Endothelial cell of umbilical vein (primary cell): ENCODE data around the gene HECTD4. TPM values are rescaled to one million over a fixed set of nuclear protein-coding genes. Genes with fewer than 3 reads are reported as not detected.
"Not testable (repeated sequence)": the region's sequence is repeated elsewhere in the genome, so short reads cannot be mapped to it uniquely, and the experiment has no call there.

Experiments used
- BruUV-seq: library from RNA; stranded (reverse); fragments of 400-500 nt; replicated peaks from 2 replicates; lab custom pipeline; 2021; lab: Mats Ljungman, UMichigan
- CTCF ChIA-PET: fragments of 300-600, 350-600 bp; sonication (Branson Sonifier 250); formaldehyde crosslinking; loops from one replicate; lab custom pipeline; 2021; ENCODE audit warnings: antibody characterized with exemption, inconsistent platforms; lab: Charles Lee
- POLR2A ChIA-PET: fragments of 300-600, 350-600 bp; sonication (Branson Sonifier 250); formaldehyde crosslinking; loops from one replicate; lab custom pipeline; 2021; ENCODE audit warnings: antibody characterized with exemption, inconsistent platforms; lab: Charles Lee
- DNase-seq: peaks from one replicate; pipeline ENCODE4 v3.0.0-alpha.2; 2011; ENCODE audit warnings: low read depth, low spot score
- FAIRE-seq: peaks from 2 replicates; lab custom pipeline; 2011; peaks lifted over from hg19 to GRCh38; lab: Jason Lieb, UNC
- H2AFZ ChIP-seq: 2 replicates; pipeline ENCODE4 v1.6.0; 2012; ENCODE audit warnings: low read depth, low read length, control low read depth, inconsistent platforms
- H3K27ac ChIP-seq: 2 replicates; pipeline ENCODE4 v1.5.1; 2011; ENCODE audit warnings: low read depth, mild to moderate bottlenecking, control low read depth, low read length, moderate library complexity; ENCODE audit not compliant: insufficient read depth
- H3K27me3 ChIP-seq, 2 experiments: 2 replicates each; pipeline versions ENCODE4 v1.6.0 to v1.6.1; 2011; ENCODE audit warnings: low read length in 2 of 2, mixed read lengths in 1 of 2; ENCODE audit not compliant: control insufficient read depth in 2 of 2, insufficient read depth in 2 of 2
- H3K36me3 ChIP-seq, 2 experiments: 2 replicates in 1 of 2; 3 replicates in 1 of 2; pipeline ENCODE4 v1.5.1; 2011; ENCODE audit warnings: low read length in 2 of 2, mild to moderate bottlenecking in 1 of 2, moderate library complexity in 1 of 2; ENCODE audit not compliant: control insufficient read depth in 2 of 2, insufficient read depth in 2 of 2; ENCODE audit errors: extremely low read depth in 1 of 2
- H3K4me1 ChIP-seq: 3 replicates; pipeline ENCODE4 v1.5.1; 2011; ENCODE audit warnings: mild to moderate bottlenecking, low read length; ENCODE audit not compliant: control insufficient read depth, insufficient read depth; ENCODE audit errors: extremely low read depth
- H3K4me2 ChIP-seq: 2 replicates; pipeline ENCODE4 v1.6.1; 2011; ENCODE audit warnings: low read length, control low read depth, mixed read lengths; ENCODE audit not compliant: insufficient read depth
- H3K4me3 ChIP-seq, 3 experiments: fragments of 200-600 bp in 1 of 3; sonication (generic), shearing (Covaris generic) in 1 of 3; replicated peaks in 1 of 3; 2 replicates each; pipeline ENCODE4 v1.5.1; 2011 to 2016; ENCODE audit warnings: control low read depth in 3 of 3, low read length in 3 of 3, mild to moderate bottlenecking in 2 of 3, inconsistent platforms in 1 of 3, low read depth in 1 of 3, moderate library complexity in 1 of 3; ENCODE audit not compliant: insufficient read depth in 1 of 3
- H3K79me2 ChIP-seq: 2 replicates; pipeline ENCODE4 v1.6.0; 2012; ENCODE audit warnings: low read length, inconsistent platforms; ENCODE audit not compliant: control insufficient read depth, insufficient read depth
- H3K9ac ChIP-seq: replicated peaks from 2 replicates; pipeline ENCODE3; 2011; ENCODE audit warnings: low read length, control low read depth; ENCODE audit not compliant: insufficient read depth; ENCODE audit errors: extremely low read depth
- H3K9me1 ChIP-seq: replicated peaks from 3 replicates; pipeline ENCODE4 v1.6.0; 2011; ENCODE audit warnings: mild to moderate bottlenecking, low read length; ENCODE audit not compliant: control insufficient read depth, insufficient read depth; ENCODE audit errors: extremely low read depth
- H3K9me3 ChIP-seq: replicated peaks from 2 replicates; pipeline ENCODE4 v1.5.1; 2012; ENCODE audit warnings: low read length, inconsistent platforms; ENCODE audit not compliant: control insufficient read depth, insufficient read depth
- H4K20me1 ChIP-seq: replicated peaks from 2 replicates; pipeline ENCODE3; 2011; ENCODE audit warnings: mild to moderate bottlenecking, low read length; ENCODE audit not compliant: control insufficient read depth, insufficient read depth; ENCODE audit errors: extremely low read depth
- CTCF ChIP-seq, 2 donors: IDR thresholded peaks; 1 replicate in 1 of 2; 2 replicates in 1 of 2; pipeline ENCODE4 v1.5.1; 2011; ENCODE audit warnings: low read length in 2 of 2, mild to moderate bottlenecking in 2 of 2, moderate library complexity in 2 of 2, control low read depth in 1 of 2, inconsistent platforms in 1 of 2, low read depth in 1 of 2; ENCODE audit not compliant: insufficient read depth in 1 of 2; ENCODE audit errors: extremely low read depth in 1 of 2
- EZH2 ChIP-seq: IDR thresholded peaks from 2 replicates; pipeline ENCODE4 v1.6.1; 2012; ENCODE audit warnings: borderline replicate concordance, low read depth, mild to moderate bottlenecking, moderate library complexity, low read length, inconsistent platforms; ENCODE audit not compliant: severe bottlenecking
- FOS ChIP-seq: IDR thresholded peaks from 2 replicates; pipeline ENCODE4 v1.6.1; 2011; ENCODE audit warnings: mild to moderate bottlenecking, low read length, moderate library complexity, borderline replicate concordance; ENCODE audit not compliant: insufficient read depth
- GATA2 ChIP-seq: IDR thresholded peaks from 2 replicates; pipeline ENCODE4 v1.7.0; 2011; ENCODE audit warnings: low read depth, mild to moderate bottlenecking, moderate library complexity, mixed read lengths, low read length; ENCODE audit not compliant: insufficient read length, insufficient read depth
- JUN ChIP-seq: IDR thresholded peaks from 2 replicates; pipeline ENCODE4 v1.6.1; 2011; ENCODE audit warnings: borderline replicate concordance, low read depth; ENCODE audit not compliant: insufficient read length, insufficient read depth
- MAX ChIP-seq: IDR thresholded peaks from 2 replicates; pipeline ENCODE4 v1.6.1; 2011; ENCODE audit not compliant: insufficient read depth, insufficient read length
- MYC ChIP-seq: IDR thresholded peaks from one replicate; pipeline ENCODE4 v1.6.1; 2011; ENCODE audit warnings: mild to moderate bottlenecking, low read depth, low read length
- POLR2A ChIP-seq: IDR thresholded peaks from 2 replicates; pipeline ENCODE4 v1.6.1; 2012; ENCODE audit warnings: low read depth, mild to moderate bottlenecking, control low read depth, low read length
- POLR2AphosphoS5 ChIP-seq: IDR thresholded peaks from 2 replicates; pipeline ENCODE4 v1.6.1; 2012; ENCODE audit warnings: low read depth, mild to moderate bottlenecking, control low read depth, low read length, moderate library complexity; ENCODE audit not compliant: insufficient read depth
- dilution Hi-C: fragments of 300-500 bp; cut with MboI; formaldehyde crosslinking; loops from one replicate; pipeline ENCODE4 v1.15.0; 2019; ENCODE audit warnings: low sequenced_read_pairs; ENCODE audit not compliant: extremely low pct_ligation_motif_present
- intact Hi-C: fragments of 100-400 bp; cut with micrococcal nuclease; formaldehyde crosslinking; loops from one replicate; pipeline ENCODE4 v1.10.0; 2022
- polyA plus RNA-seq, 4 experiments: library from polyadenylated mRNA; depleted of rRNA in 3 of 4; stranded (reverse) in 3 of 4; unstranded in 1 of 4; fragments of >200 nt; gene quantifications; 2 replicates each; pipeline versions ENCODE4 v1.2.1 to v1.2.3, GENCODE V29; 2011 to 2012; ENCODE audit warnings: missing spikeins in 1 of 4
- total RNA-seq: library from RNA; stranded (reverse); gene quantifications from 2 replicates; pipeline ENCODE4 v1.2.3, GENCODE V29; 2021

The HECTD4 gene
- total and polyA plus RNA-seq, 2 donors (not counting 3 experiments of a cell fraction or from before 2014, with no cell fraction given) = 9.7 to 47.7 TPM

- BruUV-seq = TSS peak; percentile 96
- H2AFZ ChIP-seq = peak overlapping the region; percentile 45
- peak overlapping the region; percentile 47 to 98 (median 78) for H3K4me3 ChIP-seq
- FAIRE-seq = no peak
- peaks cover 42% of the 10 kb centered on the region for H3K79me2 ChIP-seq
- peaks cover 10% of the 10 kb centered on the region for H4K20me1 ChIP-seq
- no peaks in the 10 kb centered on the region for H3K36me3 ChIP-seq
- H3K9ac ChIP-seq = peak overlapping the region; percentile 98
- POLR2A ChIA-PET = no interaction called here
- peak overlapping the region; percentile 55 for H3K4me2 ChIP-seq
- intact Hi-C loops = loop anchor here (1.0 to 10.0 kb wide), 2 partner anchors 9 to 573 kb away; partner anchors contain the start of genes MAPKAPK5 and RPL6
- H3K27me3 ChIP-seq = peaks cover 0 to 4% of the 10 kb centered on the region in 2 experiments
- dilution Hi-C loops = no loop called here
- no peaks in the 10 kb centered on the region for H3K9me3 ChIP-seq
- no peak for TF ChIP-seq GATA2
- TF ChIP-seq FOS = no peak
- TF ChIP-seq JUN = no peak
- TF ChIP-seq EZH2 = no peak
- no peak for TF ChIP-seq POLR2A
- TF ChIP-seq MYC = no peak
- no peak for TF ChIP-seq CTCF (IDR thresholded peaks at IDR 0.05; ENCODE audit: extremely low read depth in 1 of 2, insufficient read depth in 1 of 2, low read depth in 1 of 2, low read length in 2 of 2)
- TF ChIP-seq MAX = no peak
- no peak for TF ChIP-seq POLR2AphosphoS5
- CTCF ChIA-PET = no interaction called here
- peaks cover 21% of the 10 kb centered on the region for H3K4me1 ChIP-seq
- peak overlapping the region; percentile 91 for H3K27ac ChIP-seq
- DNase-seq = no peak
- no peaks in the 10 kb centered on the region for H3K9me1 ChIP-seq
These were observed 36.0 kb upstream of the HECTD4 start for GRCh38 chr12:112418273-112418607.

GRCh38 chr12:112415457-112415856 lies 33.2 kb upstream of the HECTD4 start:
- H3K4me3 ChIP-seq, H3K27ac ChIP-seq, H3K36me3 ChIP-seq, H3K4me2 ChIP-seq, BruUV-seq, H2AFZ ChIP-seq, H4K20me1 ChIP-seq, H3K27me3 ChIP-seq, dilution Hi-C loops, DNase-seq, H3K9me3 ChIP-seq, H3K9me1 ChIP-seq, H3K9ac ChIP-seq, POLR2A ChIA-PET, FAIRE-seq: not testable (repeated sequence)
- Histone ChIP-seq H3K4me1 (peaks cover 12% of the 10 kb centered on the region), H3K79me2 (peaks cover 14% of the 10 kb centered on the region)
- intact Hi-C loops = loop anchor here (10.0 kb wide), 1 partner anchor 571 kb away; the partner anchor contains the start of gene MAPKAPK5
- CTCF ChIA-PET = interaction anchor here (0.9 kb wide), 1 partner anchor 217 kb away, joined by 3 read pairs; no protein-coding TSS in a partner anchor
